ENCODE measurements around the gene PNO1.
"Not testable (repeated sequence)": the region's sequence is repeated elsewhere in the genome, so short reads cannot be mapped to it uniquely, and the experiment has no call there.

Gene PNO1

DNA sequence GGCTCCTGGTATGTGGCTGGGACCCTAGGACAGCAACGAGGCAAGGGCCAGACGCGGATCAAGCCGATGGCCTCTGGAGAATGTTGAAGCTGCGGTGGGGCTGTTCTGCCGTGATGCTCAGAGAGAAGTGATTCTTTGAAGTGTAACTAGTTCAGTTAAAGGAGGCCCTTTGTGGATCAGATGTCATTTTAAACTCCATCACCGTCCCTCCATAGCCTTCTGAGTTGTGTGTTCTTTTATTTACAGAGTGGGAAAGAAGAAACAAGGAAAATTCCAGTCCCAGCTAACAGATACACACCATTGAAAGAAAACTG lies 403 bp downstream of the PNO1 start:
- DNase-seq = no peak

DNA sequence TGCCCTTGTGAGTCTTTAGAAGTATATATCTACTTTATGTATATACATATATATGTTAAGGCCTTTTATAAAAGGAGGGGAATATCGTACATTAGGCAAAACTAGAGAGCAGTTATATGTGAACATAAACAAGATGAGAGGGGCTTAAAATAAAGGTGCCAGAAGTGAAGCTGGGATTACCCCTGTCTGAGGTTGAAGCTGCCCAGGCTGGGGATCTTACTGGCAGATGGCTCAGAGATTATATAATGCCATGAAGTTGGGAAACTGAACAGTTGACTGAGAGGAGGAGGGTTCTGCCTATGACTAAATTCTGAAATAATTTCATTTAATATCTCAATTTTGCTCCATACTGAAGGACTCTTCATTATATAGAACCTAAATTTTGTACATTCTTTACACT lies 6.0 kb downstream of the PNO1 start:
- no peak for DNase-seq

DNA sequence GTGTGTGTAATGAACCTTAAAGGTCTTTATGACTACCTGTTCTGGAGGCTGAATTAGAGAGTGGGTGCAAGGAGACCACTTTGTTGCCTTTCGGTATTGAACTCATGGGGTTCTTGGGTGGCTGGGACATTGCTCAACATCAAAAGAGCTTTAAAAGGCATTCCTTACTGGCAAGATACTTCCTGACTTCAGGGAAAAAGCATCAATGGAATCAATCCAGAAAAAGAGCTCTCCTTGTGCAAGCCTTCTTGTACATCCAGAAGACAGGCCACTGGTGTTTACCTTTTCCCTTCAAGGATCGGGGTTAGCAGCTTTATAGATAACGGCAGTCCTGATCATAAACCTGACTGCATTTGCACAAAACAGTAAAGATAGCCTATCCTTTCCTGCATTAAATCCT lies 9.5 kb downstream of the PNO1 start:
- DNase-seq = no peak

DNA sequence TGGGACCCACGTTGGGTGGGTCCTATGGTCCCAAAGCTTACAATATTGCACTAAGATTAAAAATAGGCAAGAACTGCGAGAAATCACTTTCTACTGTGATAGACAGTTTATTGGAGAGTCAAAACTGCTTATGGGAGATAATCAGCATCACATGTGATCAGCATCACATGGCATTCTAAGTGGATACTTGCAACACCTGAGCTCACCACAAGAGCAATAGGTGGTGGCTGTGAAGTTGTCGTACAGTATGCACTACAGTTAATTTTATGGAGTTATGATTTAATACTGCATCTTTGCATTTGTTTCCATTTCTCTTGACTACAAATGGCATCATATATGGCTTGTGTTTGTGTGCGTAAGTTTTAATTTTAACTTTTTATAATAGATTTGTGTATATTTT lies 11.6 kb downstream of the PNO1 start:
- DNase-seq = no peak

DNA sequence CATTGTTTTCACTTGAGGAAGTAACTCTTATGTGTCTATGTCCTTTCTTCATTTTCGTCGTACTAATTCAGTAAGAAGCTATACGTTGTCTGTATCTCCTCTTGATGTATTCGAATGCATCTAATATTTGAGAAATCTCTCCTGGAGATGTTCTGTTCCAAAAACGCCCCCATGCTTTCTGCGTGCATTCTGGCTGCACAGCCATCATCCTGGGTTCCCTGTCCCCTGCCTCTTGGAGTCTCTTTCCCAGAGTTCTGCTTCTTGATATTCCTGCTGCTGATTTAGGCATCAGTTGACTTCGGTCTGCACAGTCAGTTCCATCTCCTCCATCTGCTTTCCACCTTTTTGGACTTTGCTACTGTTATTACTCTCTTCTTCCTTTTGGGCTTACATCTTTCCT lies 13.5 kb downstream of the PNO1 start:
- no peak for DNase-seq

DNA sequence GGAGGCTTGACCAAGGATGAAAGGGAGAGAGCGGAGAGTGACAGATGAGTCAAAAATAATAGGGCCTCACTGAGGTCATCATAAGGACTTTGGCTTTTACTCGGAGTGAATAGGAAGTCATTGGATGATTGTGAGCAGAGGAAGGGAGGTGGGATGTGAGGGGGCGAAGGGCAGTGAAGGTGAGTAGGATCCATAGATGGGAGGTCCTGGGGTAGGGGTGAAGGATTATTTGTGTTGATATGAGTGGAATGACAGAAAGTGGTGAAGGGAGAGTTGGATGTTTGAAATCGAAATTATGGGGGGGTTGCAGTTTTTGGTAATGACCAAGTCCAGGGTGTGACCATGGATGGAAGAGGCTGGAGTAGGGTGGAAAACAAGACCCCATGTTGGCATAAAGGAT lies 14.0 kb downstream of the PNO1 start:
- DNase-seq = no peak

DNA sequence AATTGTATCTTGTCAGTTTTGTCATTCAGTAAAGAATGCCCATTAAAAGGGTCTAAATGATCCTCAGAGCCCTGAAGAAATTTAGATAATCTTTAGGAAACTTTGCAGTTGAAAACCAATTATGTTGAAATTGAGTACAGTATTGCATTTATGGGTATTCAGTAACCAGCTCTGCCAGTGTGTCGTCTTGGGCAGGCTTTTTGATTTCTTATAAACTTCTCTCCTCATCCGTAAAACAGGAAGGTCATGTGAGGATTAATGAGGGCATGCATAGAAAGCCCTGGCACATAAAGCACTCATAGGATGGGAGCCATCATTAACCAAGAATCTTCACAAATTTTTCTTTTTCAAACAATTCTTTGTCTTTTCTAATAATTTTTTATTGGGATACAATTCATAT lies 14.8 kb downstream of the PNO1 start:
- no peak for DNase-seq

DNA sequence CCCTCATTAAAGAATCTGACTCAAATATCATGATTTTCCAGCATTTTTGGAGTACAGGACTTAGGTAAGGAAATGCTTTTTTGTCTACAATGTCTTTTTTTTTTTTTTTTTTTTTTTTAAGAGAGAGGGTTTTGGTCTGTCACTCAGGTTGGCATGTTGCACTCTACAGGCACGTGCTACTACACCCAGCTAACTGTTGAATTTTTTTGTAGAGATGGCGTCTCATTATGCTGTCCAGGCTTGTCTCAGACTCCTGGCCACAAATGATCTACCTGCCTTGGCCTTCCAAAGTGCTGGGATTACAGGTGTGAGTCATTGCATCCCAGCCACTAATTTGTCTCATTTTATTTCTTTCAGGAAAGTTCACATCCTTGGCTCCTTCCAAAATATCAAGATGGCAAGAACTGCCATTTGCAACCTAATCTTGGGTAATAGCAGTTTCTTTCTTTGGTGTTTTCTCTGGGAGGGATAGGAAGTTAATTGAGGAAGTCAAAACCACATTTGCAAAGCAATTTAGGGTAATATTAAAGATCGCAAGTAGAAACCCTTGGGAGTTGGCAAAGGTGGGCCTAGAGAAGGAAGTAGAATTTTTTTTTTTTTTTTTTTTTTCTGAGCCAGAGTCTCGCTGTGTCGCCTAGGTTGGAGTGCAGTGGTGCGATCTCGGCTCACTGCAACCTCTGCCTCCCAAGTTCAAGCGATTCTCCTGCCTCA lies 15.5 kb downstream of the PNO1 start:
- DNase-seq = no peak

DNA sequence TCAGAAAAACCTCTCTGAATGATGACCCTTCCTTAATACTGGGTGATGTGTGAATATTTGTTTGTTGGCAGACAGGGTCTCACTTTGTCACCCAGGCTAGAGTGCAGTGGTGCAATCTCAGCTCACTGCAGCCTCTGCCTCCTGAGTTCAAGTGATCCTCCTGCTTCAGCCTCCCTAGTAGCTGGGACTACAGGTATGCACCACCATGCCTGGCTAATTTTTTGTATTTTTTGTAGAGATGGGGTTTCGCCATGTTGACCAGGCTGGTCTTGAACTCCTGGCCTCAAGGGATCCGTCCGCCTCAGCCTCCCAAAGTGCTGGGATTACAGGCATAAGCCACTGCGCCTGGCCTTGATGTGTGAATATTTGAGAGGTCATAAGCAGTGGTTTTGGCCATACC lies 17.5 kb downstream of the PNO1 start:
- DNase-seq = not testable (repeated sequence)

DNA sequence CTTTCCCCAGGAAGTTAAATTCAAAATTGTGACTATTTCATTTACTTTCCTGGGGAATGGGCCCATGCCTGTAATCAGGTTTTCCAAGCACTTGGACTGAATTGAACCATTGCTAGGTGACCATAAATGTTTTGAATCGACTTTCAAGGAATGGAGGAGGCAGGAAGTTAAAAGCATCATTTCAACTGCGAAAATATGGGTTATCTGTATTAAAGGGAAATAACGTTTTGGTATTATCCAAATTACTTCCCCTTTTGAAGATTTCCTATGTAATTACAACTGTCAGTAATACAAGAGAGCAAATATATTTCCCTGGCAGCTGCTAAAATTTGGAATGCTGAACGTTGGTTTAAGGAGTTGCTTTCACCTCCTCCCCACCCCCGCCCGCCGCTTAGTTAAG lies 19.0 kb downstream of the PNO1 start:
- no peak for DNase-seq

DNA sequence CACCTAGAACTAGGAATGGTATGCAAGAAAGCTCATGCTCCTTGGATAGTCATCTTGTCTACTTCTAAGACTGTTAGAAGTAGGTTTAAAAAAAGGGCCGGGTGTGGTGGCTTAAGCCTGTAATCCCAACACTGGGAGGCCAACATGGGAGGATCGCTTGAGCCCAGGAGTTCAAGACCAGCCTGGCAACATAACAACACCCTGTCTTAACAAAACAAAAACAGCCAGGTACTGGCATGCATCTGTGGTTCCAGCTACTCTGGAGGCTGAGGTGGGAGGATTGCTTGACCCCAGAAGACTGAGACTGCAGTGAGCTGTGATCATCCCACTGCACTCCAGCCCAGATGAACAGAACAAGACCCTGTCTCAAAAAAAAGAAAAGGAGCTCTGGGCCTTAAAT lies 19.9 kb downstream of the PNO1 start:
- DNase-seq = no peak

DNA sequence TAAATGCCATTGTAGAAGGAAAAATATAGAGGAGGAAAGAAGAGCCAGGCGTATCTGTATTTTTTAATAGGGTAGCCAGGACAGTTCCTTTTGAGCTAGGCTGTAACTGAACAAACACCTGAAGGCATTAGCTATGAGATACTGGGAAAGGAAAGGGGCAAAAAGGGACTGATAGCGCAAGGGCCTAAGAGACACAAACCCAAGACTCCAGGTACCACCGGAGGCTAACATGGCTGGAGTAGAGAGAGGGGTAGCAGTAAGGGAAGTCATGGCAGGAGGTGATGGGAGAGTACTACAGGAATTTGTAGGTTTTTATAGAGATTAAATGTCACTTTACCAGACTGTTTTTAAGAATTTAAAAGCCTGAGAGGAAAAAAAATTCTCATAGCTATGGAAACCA lies 20.7 kb downstream of the PNO1 start:
- no peak for DNase-seq

DNA sequence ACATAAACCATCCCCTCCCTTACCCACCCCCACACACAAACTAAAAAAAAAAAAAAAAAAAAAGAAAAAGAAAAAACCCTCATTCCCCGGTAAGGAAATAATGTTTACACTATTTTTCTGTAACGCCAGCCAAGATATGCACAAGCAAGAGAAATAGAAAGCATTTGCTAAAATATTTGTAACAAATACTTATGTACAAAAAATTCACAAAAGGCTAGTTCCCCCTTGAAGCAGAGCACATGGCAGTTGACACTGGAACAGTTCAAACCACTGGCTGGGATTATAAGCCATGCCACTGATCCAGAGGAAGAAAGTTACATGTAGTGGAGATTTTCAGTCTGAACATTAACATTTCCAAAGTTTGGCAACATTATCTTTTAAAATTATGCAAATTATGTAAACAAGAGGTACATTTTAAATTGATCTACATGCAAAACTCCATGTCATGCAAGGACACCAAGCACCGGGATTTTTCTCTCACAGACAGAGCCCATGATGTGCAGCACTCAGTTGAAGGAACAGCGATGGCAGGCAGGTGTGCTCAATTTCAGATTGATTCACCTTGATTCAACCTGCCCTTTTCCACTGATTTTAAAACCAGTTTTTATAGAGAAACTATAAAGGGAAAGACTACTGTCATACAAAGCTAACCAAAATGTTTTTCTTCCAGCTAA lies 21.4 kb downstream of the PNO1 start:
- no peak for DNase-seq

DNA sequence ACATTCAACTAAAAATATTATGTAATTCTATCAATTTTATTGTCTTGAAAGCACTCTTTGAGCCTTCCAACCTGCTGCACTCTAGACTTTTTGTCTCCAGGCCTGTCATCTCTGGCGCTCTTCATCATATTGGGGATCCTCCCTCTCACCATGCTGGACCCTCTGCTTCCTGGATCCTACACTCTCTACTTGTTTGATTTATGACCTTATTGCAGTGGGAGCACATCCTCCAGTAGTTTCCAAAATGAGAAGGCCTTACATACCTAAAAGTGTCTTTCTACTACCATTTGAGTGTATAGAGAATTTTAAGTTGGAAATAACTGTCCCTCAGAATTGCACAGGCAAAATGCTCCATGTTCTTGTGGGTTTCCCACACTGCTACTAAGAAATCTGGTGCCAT lies 25.2 kb downstream of the PNO1 start:
- no peak for DNase-seq

DNA sequence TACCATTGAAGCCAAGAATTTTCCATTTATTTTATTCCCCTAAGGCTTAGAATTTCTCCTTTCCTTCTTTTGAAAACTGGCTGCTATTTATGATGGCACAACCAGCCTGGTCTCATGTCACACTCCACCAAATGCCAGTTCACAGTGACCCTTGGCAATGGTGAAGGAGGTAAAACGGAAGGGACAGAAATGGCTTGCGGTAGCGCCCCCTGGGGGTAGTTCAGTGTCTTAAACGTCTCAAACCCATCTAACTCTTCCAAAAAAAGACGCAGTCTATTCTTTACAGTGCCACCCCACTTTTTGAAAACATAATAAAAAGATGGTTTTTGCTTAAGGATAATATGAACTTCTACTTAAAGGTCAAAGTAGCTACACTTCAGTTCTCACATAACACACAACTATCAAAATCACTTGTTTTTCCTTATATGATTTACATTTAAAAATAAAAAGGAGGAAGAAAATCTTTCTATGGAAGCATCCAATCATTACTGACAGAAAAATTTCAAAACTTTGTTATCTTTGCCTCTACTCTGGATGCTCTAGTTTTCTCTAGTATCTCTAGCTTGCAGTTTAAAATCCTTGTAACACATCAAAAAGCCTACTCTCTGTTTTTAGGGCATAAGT lies 28.0 kb downstream of the PNO1 start:
- DNase-seq = peak; percentile 71

DNA sequence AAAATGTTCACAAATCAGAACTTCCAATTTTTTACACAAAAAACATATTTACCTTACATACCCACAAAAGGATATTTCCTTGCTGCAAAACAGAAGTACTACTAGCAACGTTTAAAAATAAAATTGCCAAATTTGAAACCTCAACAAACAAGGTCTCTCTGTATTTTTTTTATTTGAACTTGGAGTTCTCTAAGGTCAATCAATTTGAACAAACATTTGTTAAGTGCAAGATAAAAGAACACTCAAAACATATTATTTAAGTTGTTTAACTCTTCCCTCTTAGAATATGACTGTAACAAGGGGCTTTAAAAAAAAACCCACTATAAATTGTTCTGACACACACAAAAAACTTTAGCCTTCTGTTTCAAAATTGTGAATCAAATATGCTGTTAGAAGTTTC lies 29.6 kb downstream of the PNO1 start:
- no peak for DNase-seq

DNA sequence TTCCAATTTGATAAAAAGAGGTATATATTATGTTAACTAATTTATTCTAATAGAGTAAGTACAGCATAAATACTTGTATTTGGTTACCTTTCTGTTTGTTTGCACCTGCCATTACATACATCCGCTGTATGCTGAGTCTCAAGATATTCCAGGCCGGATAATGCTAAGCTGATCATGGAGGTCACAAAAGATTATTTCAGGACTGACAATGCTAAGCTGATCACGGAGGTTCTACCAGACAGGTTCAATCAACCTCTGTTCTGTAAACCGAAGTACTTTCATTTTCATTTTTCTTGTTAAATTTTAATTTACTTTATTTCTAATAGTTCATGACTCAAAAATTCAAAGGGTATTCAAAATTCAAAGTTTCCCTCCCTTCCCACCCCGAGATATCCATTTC lies 31.1 kb downstream of the PNO1 start:
- no peak for DNase-seq

DNA sequence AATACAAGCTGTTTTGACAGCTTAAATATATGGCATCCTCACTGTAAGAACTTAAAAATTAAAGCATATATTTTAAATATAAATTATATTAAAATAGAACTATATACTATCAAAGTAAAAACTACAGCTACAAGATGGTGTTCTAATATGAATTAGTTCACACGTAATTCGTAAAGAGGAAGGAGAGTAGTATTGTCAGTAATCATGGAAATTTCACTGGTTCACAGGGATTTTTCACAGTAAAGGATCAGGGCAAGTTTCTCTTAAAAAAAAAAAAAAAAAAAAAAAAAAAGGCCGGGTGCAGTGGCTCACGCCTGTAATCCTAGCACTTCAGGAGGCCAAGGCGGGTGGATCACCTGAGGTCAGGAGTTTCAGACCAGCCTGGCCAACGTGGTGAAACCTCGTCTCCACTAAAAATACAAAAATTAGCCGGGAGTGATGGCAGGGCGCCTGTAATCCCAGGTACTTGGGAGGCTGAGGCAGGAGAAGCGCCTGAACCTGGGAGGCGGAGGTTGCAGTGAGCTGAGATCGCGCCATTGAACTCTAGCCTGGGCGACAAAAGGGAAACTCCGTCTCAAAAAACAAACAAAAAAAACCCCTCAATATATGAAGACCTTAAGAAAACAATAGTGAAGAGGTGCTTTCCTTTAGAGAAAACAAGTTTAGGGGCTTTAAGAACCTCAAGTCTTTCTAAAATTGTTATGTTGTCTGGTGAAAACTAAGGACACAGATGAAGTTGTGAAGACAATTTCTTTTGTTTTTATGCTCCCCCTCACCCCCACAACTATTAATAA lies 32.5 kb downstream of the PNO1 start:
- no peak for DNase-seq

DNA sequence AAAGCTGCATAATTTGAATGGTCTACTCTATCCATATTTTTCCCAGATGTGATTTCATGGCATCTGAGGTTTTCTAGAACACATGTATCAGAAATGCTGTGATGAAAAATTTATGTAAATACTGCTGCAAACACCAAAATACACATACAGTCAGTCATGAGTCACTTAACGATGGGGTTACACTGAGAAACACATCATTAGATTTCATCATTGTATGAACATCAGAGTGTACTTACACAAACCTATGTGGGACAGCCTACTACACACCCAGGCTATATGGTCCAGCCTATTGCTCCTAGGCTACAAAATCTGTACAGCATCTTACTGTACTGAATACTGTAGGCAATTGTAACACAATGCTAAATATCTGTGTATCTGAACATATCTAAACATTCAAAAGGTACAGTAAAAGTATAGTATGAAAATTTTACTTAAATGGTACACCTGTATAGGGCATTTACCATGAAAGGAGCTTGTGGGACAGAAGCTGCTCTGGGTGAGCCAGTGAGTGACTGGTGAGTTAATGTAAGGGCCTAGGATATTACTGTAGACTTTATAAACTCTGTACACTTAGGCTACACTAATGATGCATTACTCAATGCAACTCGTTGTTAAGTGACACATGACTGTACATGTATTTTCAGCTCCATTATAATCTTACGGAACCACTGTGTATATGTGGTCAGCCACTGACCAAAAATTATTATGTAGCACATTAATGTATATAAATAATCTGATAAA lies 33.5 kb downstream of the PNO1 start:
- DNase-seq = no peak

DNA sequence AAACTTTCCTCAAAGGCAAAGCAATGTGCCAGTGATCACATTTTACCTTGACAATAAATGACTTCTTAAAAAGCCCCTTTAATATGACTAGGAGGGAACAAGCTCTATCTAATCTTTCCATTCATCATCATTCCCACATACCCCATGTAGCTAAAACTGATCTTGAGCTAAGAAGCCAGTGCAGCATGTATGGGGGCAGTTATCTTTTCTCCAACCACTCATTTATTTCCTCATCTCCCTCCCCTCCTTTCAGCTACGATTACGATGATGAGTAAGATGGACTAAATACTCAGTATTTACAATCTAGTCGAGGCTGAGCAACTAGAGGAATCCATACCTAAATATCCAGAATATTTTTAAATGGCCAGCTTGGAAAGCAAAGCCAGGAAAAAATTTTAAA lies 35.5 kb downstream of the PNO1 start:
- no peak for DNase-seq

DNA sequence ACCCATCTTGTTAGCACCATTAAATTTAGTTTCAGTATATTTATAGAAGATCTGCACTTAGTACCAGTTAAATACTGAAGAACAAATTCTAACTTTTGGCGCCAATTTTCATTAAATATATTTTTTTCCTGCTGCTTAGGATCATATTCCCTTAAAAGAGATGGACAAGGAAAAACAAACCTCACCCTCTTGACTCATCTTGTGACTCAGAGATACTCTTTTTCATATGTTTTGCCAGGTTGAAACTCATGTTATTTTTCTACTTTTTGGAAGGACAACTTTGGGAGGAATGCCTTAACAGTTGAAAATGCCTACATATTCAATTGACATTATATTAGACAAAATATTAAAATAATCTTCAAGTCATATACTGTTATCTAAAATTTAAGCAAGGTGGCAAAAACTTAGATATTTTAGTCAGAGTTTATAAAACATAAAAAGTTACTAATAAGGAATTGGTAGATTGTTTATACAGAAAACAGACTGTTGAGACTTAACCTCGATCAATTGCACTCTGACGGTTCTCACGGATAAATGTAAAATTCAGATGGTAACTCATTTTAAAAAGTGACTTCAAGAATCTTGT lies 36.2 kb downstream of the PNO1 start:
- no peak for DNase-seq

DNA sequence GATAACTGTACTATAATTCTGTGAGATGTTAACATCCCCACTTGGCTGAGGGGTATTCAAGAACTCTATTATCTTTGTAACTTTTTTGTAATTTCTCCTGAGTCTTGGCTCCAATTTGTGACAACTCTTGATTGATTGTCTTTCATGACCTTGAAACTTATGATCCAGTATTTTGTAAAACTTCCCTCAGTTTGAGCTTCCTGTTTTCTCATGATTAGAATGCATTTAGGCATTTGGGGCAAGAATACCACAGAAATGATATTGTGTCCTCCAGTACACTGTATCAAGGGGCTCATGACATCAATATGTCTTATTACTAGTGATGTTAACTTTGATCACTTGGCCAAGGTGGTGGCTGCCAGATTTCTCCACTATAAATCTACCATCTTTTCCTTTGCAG lies 37.4 kb downstream of the PNO1 start:
- no peak for DNase-seq
